Measurements from ENCODE around the gene RPL37A. TPM values are rescaled to one million over a fixed set of nuclear protein-coding genes. Genes with fewer than 3 reads are reported as not detected.

RPL37A gene
- total RNA-seq, result 1,529 and 2,341 TPM in 2 replicates

- peak; percentile 92 to 97 for DNase-seq (ENCODE audit: low read depth in 2 of 2)
Observed at GRCh38 chr2:216498379-216499352, at the start of gene RPL37A. RPL37A (plus strand) TSS chr2:216498844; CDS start chr2:216498875, 31 bp downstream.

DNA sequence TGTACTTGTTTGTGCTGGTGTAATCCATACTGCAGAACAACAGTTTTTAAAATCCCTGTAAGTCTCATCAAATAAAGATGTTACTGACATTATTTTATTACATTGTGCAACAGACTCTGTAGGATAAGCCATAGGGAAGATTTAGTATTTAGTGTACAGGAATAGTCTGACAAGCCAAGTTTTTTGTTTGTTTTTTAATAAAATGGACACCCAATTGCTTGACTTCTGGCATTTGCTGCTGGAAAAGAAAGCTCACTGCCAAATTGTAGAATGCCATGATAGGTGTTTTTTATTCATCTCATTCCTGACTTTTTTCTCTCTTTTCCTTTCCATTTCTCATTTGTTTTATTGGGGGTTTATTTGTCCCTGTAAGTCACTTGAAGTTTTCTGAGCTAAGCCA lies 48.3 kb upstream of the RPL37A start:
- DNase-seq (ENCODE audit: low read depth in 2 of 2), result no peak

DNA sequence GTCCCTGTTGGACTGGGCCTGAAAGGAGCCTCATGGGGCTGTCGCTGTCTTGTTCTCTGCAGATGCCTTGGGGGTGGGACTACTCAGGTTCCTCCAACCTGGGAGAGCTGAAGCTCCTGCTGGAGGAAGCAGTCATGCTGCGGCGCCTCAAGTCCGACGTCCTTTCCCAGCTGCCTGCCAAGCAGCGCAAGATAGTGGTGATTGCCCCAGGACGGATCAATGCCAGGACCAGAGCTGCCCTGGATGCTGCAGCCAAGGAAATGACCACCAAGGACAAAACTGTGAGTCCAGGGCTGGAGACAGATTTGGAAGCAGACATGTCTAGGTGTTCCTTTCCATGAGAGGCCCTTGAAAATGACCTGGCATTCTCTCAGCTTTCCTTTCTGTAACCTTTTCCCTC lies 47.9 kb upstream of the RPL37A start:
- DNase-seq (ENCODE audit: low read depth in 2 of 2), result no peak

DNA sequence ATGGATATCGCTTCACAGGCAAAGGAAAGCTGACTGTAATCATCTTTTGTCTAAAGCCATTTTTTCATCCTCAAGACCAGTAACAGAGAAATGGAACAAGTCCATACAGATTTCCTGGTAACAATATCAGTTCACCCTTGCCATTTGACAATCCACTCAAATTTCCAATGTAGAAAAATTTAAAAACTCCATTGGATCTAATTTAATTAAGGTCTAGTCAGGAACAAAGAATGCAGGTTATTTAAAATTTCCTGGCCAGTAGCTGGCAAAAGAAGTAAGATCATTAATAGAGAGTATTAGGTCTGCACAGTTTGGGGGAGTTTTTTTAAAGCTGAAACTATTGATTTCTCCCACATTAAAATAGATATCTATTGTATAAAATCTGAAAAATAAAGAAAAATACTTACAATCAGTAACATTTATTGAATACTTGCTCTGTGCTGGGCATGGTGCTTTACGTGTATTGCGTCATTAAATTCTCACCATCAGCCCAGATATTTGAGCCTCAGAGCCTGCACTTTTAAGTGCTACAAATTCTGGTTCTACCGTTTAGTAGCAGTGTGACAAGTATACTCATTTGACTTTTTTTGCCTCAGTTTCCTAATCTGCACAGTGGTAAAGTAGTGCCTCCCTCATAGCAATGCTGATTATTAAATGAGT lies 44.6 kb upstream of the RPL37A start:
- no peak for DNase-seq (ENCODE audit: low read depth in 2 of 2)

DNA sequence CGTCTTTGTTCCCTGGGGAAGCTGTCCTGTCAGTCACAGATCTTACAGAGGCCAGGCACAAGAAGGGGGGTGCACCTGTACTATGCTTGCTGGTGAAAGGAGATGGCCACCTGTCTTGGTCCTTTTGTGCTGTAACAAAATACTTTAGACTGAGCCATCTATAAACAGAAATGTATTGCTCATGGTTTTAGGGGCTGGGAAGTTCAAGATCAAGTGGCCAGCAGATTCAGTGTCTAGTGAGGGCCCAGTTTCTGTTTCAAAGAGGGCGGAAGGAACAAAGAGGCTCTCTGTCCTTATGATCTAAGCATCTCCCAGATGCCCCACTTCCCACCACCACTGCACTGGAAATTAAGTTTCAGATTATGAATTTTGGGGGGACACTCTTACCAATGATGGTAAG lies 35.5 kb upstream of the RPL37A start:
- no peak for DNase-seq (ENCODE audit: low read depth in 2 of 2)

- no peak for DNase-seq (ENCODE audit: low read depth in 2 of 2)
Observed at GRCh38 chr2:216464104-216464720, 34.4 kb upstream of the RPL37A start.

DNA sequence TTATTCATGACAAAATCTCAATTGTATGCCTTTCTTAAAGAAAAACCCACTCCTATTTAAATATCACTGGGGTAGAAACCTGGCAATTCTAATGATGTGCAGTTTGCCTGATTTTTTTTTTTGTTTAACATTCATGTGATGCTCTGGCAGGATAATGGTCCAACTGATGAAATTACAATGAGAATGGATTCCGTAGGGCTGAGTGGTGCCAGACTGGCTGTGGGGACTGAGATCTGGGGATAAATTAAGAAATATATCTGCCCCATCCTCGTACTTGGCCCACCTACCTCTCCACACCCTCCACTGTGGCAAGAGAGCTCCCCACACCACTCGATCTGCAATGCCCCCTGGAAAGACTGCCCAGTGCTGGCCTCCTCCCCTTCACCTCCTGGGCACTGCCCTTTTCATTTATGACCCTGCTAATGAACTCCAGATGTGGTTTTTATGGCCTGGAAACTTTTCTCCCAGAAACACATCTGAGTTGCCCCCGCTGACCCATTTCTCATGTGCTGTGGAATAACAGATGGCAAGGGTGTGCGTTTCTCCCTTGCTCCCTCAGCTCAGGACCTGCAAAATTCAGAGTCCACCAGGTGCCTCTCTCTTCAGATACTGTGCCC lies 33.0 kb upstream of the RPL37A start:
- DNase-seq (ENCODE audit: low read depth in 2 of 2), result no peak

DNA sequence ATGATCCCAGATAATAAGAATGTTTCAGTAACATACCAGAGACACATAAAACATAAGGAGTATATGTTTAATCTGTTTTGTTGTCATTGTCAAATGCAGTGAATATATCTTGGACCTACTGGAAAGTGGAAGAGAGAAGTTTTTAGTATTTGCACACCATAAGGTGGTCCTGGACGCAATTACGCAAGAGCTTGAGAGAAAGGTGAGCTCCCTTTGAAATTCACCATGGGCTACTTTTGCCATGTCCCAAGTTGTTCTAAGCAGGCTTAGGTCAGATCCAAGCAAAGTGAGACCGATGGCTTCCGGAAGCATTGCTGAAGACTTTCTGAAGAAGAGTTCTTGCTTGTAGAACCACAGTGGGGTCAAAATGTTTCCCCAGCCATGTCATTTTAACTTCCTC lies 30.8 kb upstream of the RPL37A start:
- DNase-seq (ENCODE audit: low read depth in 2 of 2), result no peak

DNA sequence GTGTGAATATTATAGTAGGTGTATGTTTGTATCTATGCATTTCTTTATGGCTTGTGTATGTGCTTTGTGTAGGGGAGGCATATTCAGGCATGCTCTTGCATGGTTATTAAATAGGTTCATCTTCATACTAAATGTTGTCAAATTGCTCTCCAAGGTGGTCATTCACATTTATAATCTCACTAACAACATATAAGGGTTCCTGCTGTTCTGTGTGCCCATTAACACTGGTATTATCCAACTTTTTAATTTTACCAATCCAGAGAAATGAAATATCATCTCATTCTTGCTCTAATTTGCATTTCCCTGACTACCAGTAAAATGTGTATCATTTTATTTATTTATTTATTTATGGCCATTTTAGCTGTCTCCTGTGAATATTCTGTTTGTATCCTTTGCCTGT lies 29.0 kb upstream of the RPL37A start:
- no peak for DNase-seq (ENCODE audit: low read depth in 2 of 2)

GRCh38 chr2:216473187-216473586 lies 25.5 kb upstream of the RPL37A start:
- no peak for DNase-seq (ENCODE audit: low read depth in 2 of 2)

- peak in 1 of 2 donors; percentile 46 for DNase-seq (ENCODE audit: low read depth in 2 of 2)
Observed at GRCh38 chr2:216474925-216475670, 23.5 kb upstream of the RPL37A start.

DNA sequence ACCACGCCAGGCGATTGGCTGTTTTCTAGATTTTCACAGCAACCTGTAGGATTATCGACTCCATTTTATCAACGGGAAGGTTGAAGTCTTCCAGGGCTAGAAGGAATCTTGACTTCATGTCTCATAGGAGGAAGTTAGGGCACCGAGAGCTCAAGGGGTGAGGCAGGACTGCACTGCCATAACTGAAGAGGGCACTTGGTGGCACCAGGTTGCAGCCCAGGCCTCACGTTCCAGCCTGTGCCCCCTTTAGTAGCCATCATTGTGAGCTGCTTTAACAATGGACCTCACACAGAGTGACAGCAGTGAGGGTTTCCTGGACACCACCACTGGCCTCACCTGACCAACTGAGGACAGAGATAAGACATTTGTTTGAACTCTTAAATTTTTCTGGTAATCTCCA lies 22.9 kb upstream of the RPL37A start:
- no peak for DNase-seq (ENCODE audit: low read depth in 2 of 2)

DNA sequence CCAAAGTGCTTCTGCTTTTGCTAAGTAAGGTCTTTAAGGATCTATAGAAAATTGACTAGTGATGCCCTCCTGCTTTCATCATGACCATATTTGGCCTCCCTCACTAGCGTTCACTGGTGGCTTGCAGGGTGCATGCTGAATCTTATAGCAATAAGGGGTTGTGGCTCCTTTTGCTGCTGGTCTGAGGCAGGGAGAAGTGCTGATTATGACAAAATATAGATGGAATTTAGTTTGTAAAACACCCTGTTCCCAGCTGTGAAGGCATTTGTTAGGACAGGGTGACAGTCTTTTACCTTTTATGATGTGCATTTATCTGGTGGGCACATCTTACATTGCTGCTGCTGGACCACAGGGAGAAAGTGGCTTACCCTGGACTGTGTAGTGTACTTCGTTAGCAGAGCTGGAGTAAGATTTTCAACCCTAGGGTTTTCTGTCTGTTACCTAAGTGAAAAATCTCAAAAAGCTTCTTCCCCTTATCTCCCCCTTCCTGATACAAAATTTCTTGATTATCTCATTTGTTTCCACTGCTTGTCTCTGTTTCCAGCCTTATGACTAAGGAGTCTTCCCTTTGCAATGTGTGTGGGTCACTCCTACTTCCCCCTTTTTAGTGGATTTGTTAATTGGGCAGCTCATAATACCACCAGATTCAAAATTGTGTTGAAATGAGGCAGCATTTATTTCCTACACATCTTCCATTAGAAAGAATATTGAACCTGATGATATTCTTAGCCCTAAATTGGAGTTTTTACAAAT lies 21.2 kb upstream of the RPL37A start:
- DNase-seq (ENCODE audit: low read depth in 2 of 2), result no peak

DNA sequence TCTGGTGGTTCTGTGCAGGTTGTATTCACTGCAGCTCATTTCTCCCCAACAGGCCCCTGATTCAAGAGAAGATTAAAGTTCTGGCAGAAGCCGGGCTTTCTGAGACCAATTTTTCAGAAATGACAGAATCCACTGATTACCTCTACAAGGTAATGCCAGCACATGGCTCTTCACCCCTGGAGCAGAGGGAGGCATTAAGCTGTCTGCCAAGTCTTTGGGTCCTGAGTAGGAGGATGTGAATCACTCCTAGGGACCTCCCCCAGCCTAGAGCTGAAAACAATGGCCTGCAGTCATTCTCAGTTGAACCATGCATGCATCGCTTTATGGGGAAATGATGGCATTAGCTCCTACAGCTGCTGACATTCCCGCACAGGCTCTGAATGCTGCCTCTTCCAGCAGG lies 20.5 kb upstream of the RPL37A start:
- peak; percentile 23 to 95 for DNase-seq (ENCODE audit: low read depth in 2 of 2)

GRCh38 chr2:216478791-216479190 lies 19.9 kb upstream of the RPL37A start:
- no peak for DNase-seq (ENCODE audit: low read depth in 2 of 2)

- DNase-seq (ENCODE audit: low read depth in 2 of 2), result no peak
Observed at GRCh38 chr2:216480221-216480620, 18.4 kb upstream of the RPL37A start.

- DNase-seq (ENCODE audit: low read depth in 2 of 2), result no peak
Observed at GRCh38 chr2:216482640-216483039, 16.0 kb upstream of the RPL37A start.

DNA sequence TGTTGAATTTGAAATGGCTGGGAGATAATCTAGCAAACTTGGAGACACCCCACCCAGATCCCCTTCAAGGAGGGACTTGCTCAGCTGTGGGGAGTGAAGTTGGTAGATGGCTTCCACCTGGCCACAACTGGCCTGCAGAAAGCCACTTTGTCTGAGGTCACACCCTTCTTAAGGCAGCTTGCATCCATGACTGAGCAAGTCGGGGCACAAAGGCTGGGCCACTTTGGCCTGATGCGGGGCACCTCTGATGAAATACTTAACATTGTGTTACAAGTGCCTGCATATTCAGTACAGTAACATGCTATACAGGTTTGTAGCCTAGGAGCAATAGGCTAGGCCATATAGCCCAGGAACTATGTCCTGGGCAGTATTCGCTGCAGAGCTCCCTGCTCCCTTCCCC lies 13.4 kb upstream of the RPL37A start:
- no peak for DNase-seq (ENCODE audit: low read depth in 2 of 2)

- DNase-seq (ENCODE audit: low read depth in 2 of 2), result no peak
Observed at GRCh38 chr2:216485745-216486144, 12.9 kb upstream of the RPL37A start.

DNA sequence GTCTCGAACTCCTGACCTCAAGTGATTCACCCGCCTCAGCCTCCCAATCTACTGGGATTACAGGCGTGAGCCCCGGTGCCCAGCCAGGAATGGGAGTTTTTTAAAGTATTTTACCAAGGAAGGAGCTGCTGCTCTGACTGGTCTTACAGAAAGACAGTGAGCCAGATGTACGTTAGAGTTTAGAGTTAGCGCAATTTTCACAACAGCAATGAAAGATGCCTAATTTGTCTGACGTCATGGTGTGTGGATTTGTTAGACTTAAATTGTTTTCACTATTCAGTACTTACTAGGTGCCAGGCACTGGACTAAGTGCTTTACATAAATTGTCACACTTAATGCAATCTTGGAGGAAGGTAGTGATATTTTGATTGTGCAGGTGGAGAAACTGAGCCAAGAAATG lies 12.4 kb upstream of the RPL37A start:
- no peak for DNase-seq (ENCODE audit: low read depth in 2 of 2)

All from dermis microvascular lymphatic vessel endothelial cell (primary cell).